Fibroblast of pulmonary artery (primary cell): ENCODE results near the gene MATN1.

Experiments
- DNase-seq: peaks from one replicate; pipeline ENCODE4 v3.0.0-alpha.2; 2010; ENCODE audit warnings: low read depth
- H3K4me3 ChIP-seq: replicated peaks from 2 replicates; pipeline ENCODE4 v1.5.1; 2011; ENCODE audit warnings: low read depth, mild to moderate bottlenecking, control low read depth, low read length, moderate library complexity
- CTCF ChIP-seq: IDR thresholded peaks from 2 replicates; pipeline ENCODE4 v1.5.1; 2011; ENCODE audit warnings: mild to moderate bottlenecking, control low read depth, low read length, inconsistent platforms; ENCODE audit errors: missing control alignments

Gene MATN1

GRCh38 chr1:30738715-30739559 is 15.6 kb upstream of the MATN1 start:
- DNase-seq, result no peak
- TF ChIP-seq CTCF, result no peak
- no peak overlapping the region for H3K4me3 ChIP-seq

GRCh38 chr1:30738040-30738714 is 14.8 kb upstream of the MATN1 start:
- no peak for TF ChIP-seq CTCF
- no peak for DNase-seq
- H3K4me3 ChIP-seq, result no peak overlapping the region

GRCh38 chr1:30737357-30738039 is 14.1 kb upstream of the MATN1 start:
- no peak for TF ChIP-seq CTCF
- no peak for DNase-seq
- H3K4me3 ChIP-seq, result no peak overlapping the region

- no peak for TF ChIP-seq CTCF
- no peak for DNase-seq
- no peak overlapping the region for H3K4me3 ChIP-seq
These were observed 12.5 kb upstream of the MATN1 start for GRCh38 chr1:30735668-30736498.

GRCh38 chr1:30735124-30735523 is 11.7 kb upstream of the MATN1 start:
- TF ChIP-seq CTCF, result no peak
- no peak overlapping the region for H3K4me3 ChIP-seq
- no peak for DNase-seq

GRCh38 chr1:30734580-30734979 is 11.2 kb upstream of the MATN1 start:
- TF ChIP-seq CTCF, result no peak
- H3K4me3 ChIP-seq, result no peak overlapping the region
- no peak for DNase-seq
